K562 (cell line): ENCODE data around the gene PRRC2A. TPM values are rescaled to one million over a fixed set of nuclear protein-coding genes. Genes with fewer than 3 reads are reported as not detected.

Source experiments
- ATF4 ChIP-seq: fragments of 450-650 bp; formaldehyde crosslinking; IDR thresholded peaks from 2 replicates; pipeline ENCODE4 v1.4.0; 2022; ENCODE audit warnings: mild to moderate bottlenecking, moderate library complexity
- DDX20 ChIP-seq: fragments of 450-650 bp; IDR thresholded peaks from 2 replicates; pipeline ENCODE4 v1.6.1; 2016; ENCODE audit warnings: missing genetic modification characterization, low read depth, mild to moderate bottlenecking, missing compliant biosample characterization, moderate library complexity
- FOXO4 ChIP-seq: fragments of 450-650 bp; formaldehyde crosslinking; IDR thresholded peaks from 2 replicates; pipeline ENCODE4 v1.4.0; 2020; ENCODE audit warnings: mild to moderate bottlenecking, moderate library complexity
- HOMEZ ChIP-seq: fragments of 250-450 bp; sonication (Bioruptor Pico); IDR thresholded peaks from 2 replicates; pipeline ENCODE4 v1.4.0; 2020; ENCODE audit warnings: mild to moderate bottlenecking, moderate library complexity
- KDM2B ChIP-seq: fragments of 250-450 bp; sonication (Bioruptor Pico); IDR thresholded peaks from 2 replicates; pipeline ENCODE4 v1.8.0; 2021; ENCODE audit warnings: mild to moderate bottlenecking, moderate library complexity
- KDM5B ChIP-seq: fragments of 200-600 bp; sonication (generic); IDR thresholded peaks from 2 replicates; pipeline ENCODE4 v1.6.1; 2012; ENCODE audit warnings: low read depth, mild to moderate bottlenecking, moderate library complexity, low read length, control low read depth, inconsistent platforms; ENCODE audit not compliant: insufficient replicate concordance
- KLF13 ChIP-seq: fragments of 450-650 bp; IDR thresholded peaks from 2 replicates; pipeline ENCODE4 v1.6.1; 2016; ENCODE audit warnings: missing genetic modification characterization, low read depth, mild to moderate bottlenecking, missing compliant biosample characterization, moderate library complexity, borderline replicate concordance
- MNT ChIP-seq, 2 experiments: fragments of 450-650 bp; conservative IDR thresholded peaks; 2 replicates each; pipeline ENCODE4 v1.6.1; 2017; ENCODE audit warnings: mild to moderate bottlenecking in 2 of 2, moderate library complexity in 2 of 2
- NUFIP1 ChIP-seq: fragments of 450-650 bp; IDR thresholded peaks from 2 replicates; pipeline ENCODE4 v1.6.1; 2018; ENCODE audit not compliant: partially characterized antibody
- TAF15 ChIP-seq: fragments of 200-400 bp; formaldehyde crosslinking; IDR thresholded peaks from 2 replicates; pipeline ENCODE4 v1.6.1; 2017; ENCODE audit warnings: mild to moderate bottlenecking, low read depth, low read length, moderate library complexity
- ZNF263 ChIP-seq: sonication (generic); formaldehyde crosslinking; IDR thresholded peaks from 2 replicates; pipeline ENCODE4 v1.8.0; 2022; ENCODE audit warnings: mild to moderate bottlenecking, missing genetic modification reagents, borderline replicate concordance
- ZNF408 ChIP-seq: fragments of 250-450 bp; sonication (Bioruptor Pico); IDR thresholded peaks from 2 replicates; pipeline ENCODE4 v1.4.0; 2020; ENCODE audit warnings: low read depth, mild to moderate bottlenecking, moderate library complexity
- polyA plus RNA-seq, 8 experiments: library from polyadenylated mRNA; depleted of rRNA in 4 of 8; stranded (reverse) in 5 of 8; unstranded in 3 of 8; fragments of >200 nt; fragmentation: Nextera tagmentation in 2 of 8; fragmentation: Illumina TruSeq in 1 of 8; extraction: Ambion mirVana in 2 of 8; extraction: Trizol in 1 of 8; gene quantifications; 2 replicates each; pipeline versions ENCODE4 v1.2.1 to v1.2.3, GENCODE V29; 2011 to 2014; ENCODE audit warnings: inconsistent platforms in 1 of 8, missing spikeins in 1 of 8
- total RNA-seq, 7 experiments: library from RNA; depleted of rRNA in 6 of 7; stranded (reverse); fragments of >200 nt in 6 of 7; fragmentation: Illumina TruSeq in 2 of 7; extraction: Trizol in 2 of 7; gene quantifications; 2 replicates each; pipeline versions ENCODE4 v1.2.1 to v1.2.3, GENCODE V29; 2011 to 2021; ENCODE audit warnings: low replicate concordance in 1 of 7
- TF ChIP-seq, protein P1 (sequence below): fragments of 450-650 bp; formaldehyde crosslinking; IDR thresholded peaks from 2 replicates; pipeline ENCODE4 v1.4.0; 2020; ENCODE audit warnings: mild to moderate bottlenecking
- TF ChIP-seq, protein P2 (sequence below): sonication (generic); formaldehyde crosslinking; IDR thresholded peaks from 2 replicates; pipeline ENCODE4 v1.4.0; 2020; ENCODE audit warnings: mild to moderate bottlenecking, missing genetic modification reagents
- TF ChIP-seq, protein P3 (sequence below): fragments of 250-450 bp; sonication (Bioruptor Pico); IDR thresholded peaks from 2 replicates; pipeline ENCODE4 v1.5.1; 2021; ENCODE audit warnings: mild to moderate bottlenecking

Gene PRRC2A
- total and polyA plus RNA-seq, 9 of the 15 experiments (the other 6 are each of a cell fraction or from before 2014, with no cell fraction given), result 1.0 to 332 (median 63.0) TPM

DNA sequence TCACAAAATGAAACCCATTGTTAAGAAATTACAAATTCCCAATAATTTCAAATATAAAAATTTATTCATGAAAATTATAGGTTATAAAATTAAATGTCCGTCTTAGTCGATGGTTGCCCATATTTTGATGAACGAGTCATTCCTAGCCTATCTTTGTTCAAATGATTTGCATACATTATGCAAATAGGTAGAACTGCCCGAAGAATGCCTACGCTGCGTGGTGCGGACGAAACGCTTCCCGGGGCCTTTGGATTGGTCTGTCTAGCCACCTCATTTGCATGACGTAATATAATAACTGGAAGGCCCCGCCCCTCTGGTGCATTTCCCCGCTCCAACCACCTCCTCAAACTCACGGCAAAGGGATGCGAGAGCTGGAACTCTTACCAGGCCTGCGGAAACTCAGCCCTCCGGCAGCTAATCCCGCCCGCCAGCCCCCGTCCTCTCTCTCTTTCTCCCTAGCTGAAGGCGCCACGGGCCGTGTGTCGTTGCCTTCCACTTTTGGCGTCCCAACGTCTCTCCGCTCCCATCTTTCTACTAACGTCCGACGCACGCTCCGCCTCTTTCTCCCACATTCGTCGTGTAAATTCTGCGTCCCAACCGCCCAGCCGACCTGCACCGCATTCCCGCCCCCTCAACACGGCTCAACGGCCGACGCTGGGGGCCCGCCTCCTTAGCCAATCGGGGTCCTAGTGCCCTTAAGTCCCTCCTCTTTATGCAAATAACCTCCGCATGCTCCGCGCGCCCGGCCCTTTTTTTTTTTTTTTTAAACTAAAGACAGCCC, 520 bp upstream of the PRRC2A start (continued):
- TF ChIP-seq HOMEZ (CRISPR knock-in tag) (no peak), KDM2B (no peak), ZNF408 (CRISPR knock-in tag) (no peak), DDX20 (tag) (no peak), MNT (conservative IDR thresholded peaks at IDR 0.05) (peak; percentile 71 to 90), TAF15 (no peak), KDM5B (peak; percentile 70), KLF13 (tag) (peak; percentile 87), ZNF263 (CRISPR knock-in tag) (no peak), FOXO4 (CRISPR knock-in tag) (peak; percentile 82; the same call in 1 of the 2 replicates), ATF4 (peak; percentile 91), NUFIP1 (no peak)
- TF ChIP-seq, protein P1, sequence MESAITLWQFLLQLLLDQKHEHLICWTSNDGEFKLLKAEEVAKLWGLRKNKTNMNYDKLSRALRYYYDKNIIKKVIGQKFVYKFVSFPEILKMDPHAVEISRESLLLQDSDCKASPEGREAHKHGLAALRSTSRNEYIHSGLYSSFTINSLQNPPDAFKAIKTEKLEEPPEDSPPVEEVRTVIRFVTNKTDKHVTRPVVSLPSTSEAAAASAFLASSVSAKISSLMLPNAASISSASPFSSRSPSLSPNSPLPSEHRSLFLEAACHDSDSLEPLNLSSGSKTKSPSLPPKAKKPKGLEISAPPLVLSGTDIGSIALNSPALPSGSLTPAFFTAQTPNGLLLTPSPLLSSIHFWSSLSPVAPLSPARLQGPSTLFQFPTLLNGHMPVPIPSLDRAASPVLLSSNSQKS (CRISPR knock-in tag), result no peak
- TF ChIP-seq, protein P2, sequence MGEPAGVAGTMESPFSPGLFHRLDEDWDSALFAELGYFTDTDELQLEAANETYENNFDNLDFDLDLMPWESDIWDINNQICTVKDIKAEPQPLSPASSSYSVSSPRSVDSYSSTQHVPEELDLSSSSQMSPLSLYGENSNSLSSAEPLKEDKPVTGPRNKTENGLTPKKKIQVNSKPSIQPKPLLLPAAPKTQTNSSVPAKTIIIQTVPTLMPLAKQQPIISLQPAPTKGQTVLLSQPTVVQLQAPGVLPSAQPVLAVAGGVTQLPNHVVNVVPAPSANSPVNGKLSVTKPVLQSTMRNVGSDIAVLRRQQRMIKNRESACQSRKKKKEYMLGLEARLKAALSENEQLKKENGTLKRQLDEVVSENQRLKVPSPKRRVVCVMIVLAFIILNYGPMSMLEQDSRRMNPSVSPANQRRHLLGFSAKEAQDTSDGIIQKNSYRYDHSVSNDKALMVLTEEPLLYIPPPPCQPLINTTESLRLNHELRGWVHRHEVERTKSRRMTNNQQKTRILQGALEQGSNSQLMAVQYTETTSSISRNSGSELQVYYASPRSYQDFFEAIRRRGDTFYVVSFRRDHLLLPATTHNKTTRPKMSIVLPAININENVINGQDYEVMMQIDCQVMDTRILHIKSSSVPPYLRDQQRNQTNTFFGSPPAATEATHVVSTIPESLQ (CRISPR knock-in tag), result no peak; the same call in 1 of the 2 replicates
- TF ChIP-seq, protein P3, sequence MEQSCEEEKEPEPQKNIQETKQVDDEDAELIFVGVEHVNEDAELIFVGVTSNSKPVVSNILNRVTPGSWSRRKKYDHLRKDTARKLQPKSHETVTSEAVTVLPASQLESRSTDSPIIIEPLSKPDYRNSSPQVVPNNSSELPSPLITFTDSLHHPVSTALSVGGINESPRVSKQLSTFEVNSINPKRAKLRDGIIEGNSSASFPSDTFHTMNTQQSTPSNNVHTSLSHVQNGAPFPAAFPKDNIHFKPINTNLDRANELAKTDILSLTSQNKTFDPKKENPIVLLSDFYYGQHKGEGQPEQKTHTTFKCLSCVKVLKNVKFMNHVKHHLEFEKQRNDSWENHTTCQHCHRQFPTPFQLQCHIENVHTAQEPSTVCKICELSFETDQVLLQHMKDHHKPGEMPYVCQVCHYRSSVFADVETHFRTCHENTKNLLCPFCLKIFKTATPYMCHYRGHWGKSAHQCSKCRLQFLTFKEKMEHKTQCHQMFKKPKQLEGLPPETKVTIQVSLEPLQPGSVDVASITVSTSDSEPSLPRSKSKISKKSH (CRISPR knock-in tag), result no peak
